Trophoblast cell (in vitro differentiated cells and primary cell): ENCODE measurements around the gene PLA2G3.

Experiments used
- DNase-seq, 2 donors: peaks; one replicate each; pipeline ENCODE4 v3.0.0-alpha.2; 2016
- H2AFZ ChIP-seq: 2 replicates; pipeline ENCODE4 v1.6.1; 2013; ENCODE audit warnings: low read length, moderate library complexity, mild to moderate bottlenecking; ENCODE audit not compliant: insufficient read depth, poor library complexity
- H2AK5ac ChIP-seq: 2 replicates; pipeline ENCODE4 v1.6.1; 2013; ENCODE audit warnings: mild to moderate bottlenecking, low read length
- H2BK120ac ChIP-seq: 2 replicates; pipeline ENCODE4 v1.6.1; 2013; ENCODE audit warnings: low read length, mild to moderate bottlenecking, moderate library complexity; ENCODE audit not compliant: insufficient read depth, poor library complexity
- H2BK12ac ChIP-seq: 2 replicates; pipeline ENCODE4 v1.6.1; 2013; ENCODE audit warnings: mild to moderate bottlenecking, low read length, moderate library complexity
- H2BK5ac ChIP-seq: 2 replicates; pipeline ENCODE4 v1.6.1; 2013; ENCODE audit warnings: low read length, low read depth, moderate library complexity, mild to moderate bottlenecking; ENCODE audit not compliant: poor library complexity
- H3K14ac ChIP-seq: 2 replicates; pipeline ENCODE4 v1.6.1; 2013; ENCODE audit warnings: mild to moderate bottlenecking, low read length
- H3K18ac ChIP-seq: 2 replicates; pipeline ENCODE4 v1.6.1; 2013; ENCODE audit warnings: mild to moderate bottlenecking, low read length
- H3K23ac ChIP-seq: 2 replicates; pipeline ENCODE4 v1.6.1; 2013; ENCODE audit warnings: low read length
- H3K27ac ChIP-seq: 2 replicates; pipeline ENCODE4 v1.5.1; 2013; ENCODE audit warnings: low read depth, mild to moderate bottlenecking, inconsistent platforms, low read length, moderate library complexity
- H3K27me3 ChIP-seq: 2 replicates; pipeline ENCODE4 v1.6.1; 2013; ENCODE audit warnings: inconsistent platforms, mild to moderate bottlenecking, low read length, moderate library complexity; ENCODE audit not compliant: insufficient read depth
- H3K36me3 ChIP-seq, 2 experiments: 1 replicate in 1 of 2; 2 replicates in 1 of 2; pipeline ENCODE4 v1.6.1; 2013; ENCODE audit warnings: low read length in 2 of 2, mild to moderate bottlenecking in 2 of 2, moderate library complexity in 1 of 2; ENCODE audit not compliant: insufficient read depth in 2 of 2, control insufficient read depth in 1 of 2
- H3K4ac ChIP-seq: 2 replicates; pipeline ENCODE4 v1.6.1; 2013; ENCODE audit warnings: low read depth, mild to moderate bottlenecking, low read length, moderate library complexity
- H3K4me1 ChIP-seq, 2 experiments: 1 replicate in 1 of 2; 2 replicates in 1 of 2; pipeline ENCODE4 v1.6.1; 2013; ENCODE audit warnings: low read length in 2 of 2, mild to moderate bottlenecking in 2 of 2, moderate library complexity in 1 of 2; ENCODE audit not compliant: insufficient read depth in 2 of 2, control insufficient read depth in 1 of 2
- H3K4me2 ChIP-seq: 2 replicates; pipeline ENCODE4 v1.6.1; 2013; ENCODE audit warnings: inconsistent platforms, mild to moderate bottlenecking, low read length, moderate library complexity
- H3K4me3 ChIP-seq: 2 replicates; pipeline ENCODE4 v1.5.1; 2013; ENCODE audit warnings: mild to moderate bottlenecking, low read depth, low read length, inconsistent platforms
- H3K79me1 ChIP-seq: one replicate; pipeline ENCODE4 v1.6.1; 2013; ENCODE audit warnings: low read length
- H3K79me2 ChIP-seq: 2 replicates; pipeline ENCODE4 v1.6.1; 2013; ENCODE audit warnings: low read length, mild to moderate bottlenecking; ENCODE audit not compliant: control insufficient read depth, insufficient read depth, poor library complexity
- H3K9ac ChIP-seq: 2 replicates; pipeline ENCODE4 v1.6.1; 2013; ENCODE audit warnings: mild to moderate bottlenecking, low read length
- H3K9me3 ChIP-seq: 2 replicates; pipeline ENCODE4 v1.6.1; 2013; ENCODE audit warnings: low read depth, mild to moderate bottlenecking, control low read depth, inconsistent platforms, low read length; ENCODE audit not compliant: insufficient read depth
- H4K12ac ChIP-seq: 2 replicates; pipeline ENCODE4 v1.6.1; 2013; ENCODE audit warnings: low read depth, mild to moderate bottlenecking, low read length, moderate library complexity
- H4K8ac ChIP-seq: 2 replicates; pipeline ENCODE4 v1.6.1; 2013; ENCODE audit warnings: low read depth, mild to moderate bottlenecking, low read length, moderate library complexity
- H4K91ac ChIP-seq: one replicate; pipeline ENCODE4 v1.6.1; 2013; ENCODE audit warnings: low read depth, mild to moderate bottlenecking, low read length, moderate library complexity
- WGBS: extraction: QIAGEN DNeasy Blood & Tissue Kit; methylation state at CpG from one replicate; pipeline ENCODE4 v1.1.7; 2013; ENCODE audit warnings: missing lambda C conversion rate; ENCODE audit not compliant: insufficient read length, insufficient coverage; ENCODE audit errors: extremely low coverage; 5-methylcytosine and 5-hydroxymethylcytosine counted together

Gene PLA2G3

DNA sequence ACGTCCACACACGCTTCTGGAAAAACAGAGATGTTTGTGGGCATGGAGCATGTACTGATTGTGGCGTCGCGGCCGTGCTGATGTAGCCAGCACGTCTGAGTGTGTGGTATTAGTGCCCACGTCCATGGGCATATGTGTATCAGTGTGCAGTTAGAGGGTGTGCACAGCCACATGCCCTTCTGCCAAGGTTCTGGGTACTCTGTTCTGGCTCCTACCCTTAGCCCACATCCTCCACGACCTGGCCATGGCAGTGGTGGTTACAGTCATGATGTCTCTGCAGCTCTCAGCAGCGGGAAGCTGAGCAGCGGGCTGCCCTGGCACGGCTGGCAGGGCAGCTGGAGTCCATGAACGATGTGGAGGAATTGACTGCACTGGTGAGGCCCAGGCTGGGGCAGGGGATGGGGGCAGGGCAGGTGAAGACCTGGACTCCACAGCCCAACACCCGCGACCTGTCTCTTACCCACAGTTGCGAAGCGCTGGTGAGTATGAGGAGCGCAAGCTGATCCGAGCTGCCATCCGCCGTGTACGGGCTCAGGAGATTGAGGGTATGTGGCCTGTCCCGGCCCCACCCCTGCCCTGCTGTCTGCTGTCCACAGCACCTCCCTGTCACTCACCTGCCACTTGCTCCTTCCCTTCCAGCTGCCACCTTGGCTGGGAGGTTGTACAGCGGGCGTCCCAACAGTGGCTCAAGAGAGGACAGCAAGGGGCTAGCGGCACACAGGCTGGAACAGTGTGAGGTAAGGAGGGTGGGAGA, 51.9 kb downstream of the PLA2G3 start:
- no CpG with 5 or more reads among the region's 26 CpGs for WGBS
- H2AFZ ChIP-seq = no peak overlapping the region
- H3K9me3 ChIP-seq = peaks cover 3% of the 10 kb centered on the region
- no peak overlapping the region for H3K18ac ChIP-seq
- peaks cover 8% of the 10 kb centered on the region for H3K79me2 ChIP-seq
- H4K91ac ChIP-seq = no peak overlapping the region
- peaks cover 68 to 74% of the 10 kb centered on the region in 2 experiments for H3K36me3 ChIP-seq
- H3K4me1 ChIP-seq = peaks cover 8 to 13% of the 10 kb centered on the region in 2 experiments
- no peaks in the 10 kb centered on the region for H3K27me3 ChIP-seq
- H3K4ac ChIP-seq = no peak overlapping the region
- no peak overlapping the region for H3K4me3 ChIP-seq
- no peak overlapping the region for H2BK12ac ChIP-seq
- H3K4me2 ChIP-seq = no peak overlapping the region
- no peak overlapping the region for H2AK5ac ChIP-seq
- no peak for DNase-seq
- H2BK120ac ChIP-seq = no peak overlapping the region
- H3K79me1 ChIP-seq = peaks cover 13% of the 10 kb centered on the region
- no peak overlapping the region for H3K27ac ChIP-seq
- no peak overlapping the region for H4K8ac ChIP-seq
- H3K23ac ChIP-seq = no peak overlapping the region
- no peak overlapping the region for H3K9ac ChIP-seq
- H4K12ac ChIP-seq = no peak overlapping the region
- no peak overlapping the region for H2BK5ac ChIP-seq
- no peak overlapping the region for H3K14ac ChIP-seq

DNA sequence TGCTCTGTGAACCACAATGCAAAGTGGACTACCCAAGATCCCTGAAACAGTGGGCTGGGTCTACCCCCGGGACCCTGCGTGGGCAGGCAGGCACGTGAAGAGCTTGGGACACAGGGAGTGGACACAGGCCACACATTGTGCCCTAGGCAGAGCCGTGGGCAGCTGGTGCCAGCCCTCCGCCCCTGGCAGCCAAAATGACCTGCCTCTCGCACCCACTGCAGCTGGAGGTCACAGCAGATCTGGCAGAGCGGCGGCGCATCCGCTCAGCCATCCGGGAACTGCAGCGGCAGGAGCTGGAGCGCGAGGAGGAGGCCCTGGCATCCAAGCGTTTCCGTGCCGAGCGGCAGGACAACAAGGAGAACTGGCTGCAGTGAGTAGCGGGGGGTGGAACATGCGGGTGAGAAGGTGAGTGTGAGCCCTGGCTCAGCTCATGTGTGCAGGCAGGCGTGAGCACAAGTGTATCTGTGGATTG, 52.5 kb downstream of the PLA2G3 start:
- Histone ChIP-seq H2BK120ac (no peak overlapping the region), H4K91ac (no peak overlapping the region), H3K23ac (no peak overlapping the region), H2BK12ac (no peak overlapping the region), H3K79me2 (peaks cover 8% of the 10 kb centered on the region), H2AK5ac (no peak overlapping the region), H3K27ac (no peak overlapping the region), H3K27me3 (no peaks in the 10 kb centered on the region), H3K79me1 (peaks cover 13% of the 10 kb centered on the region), H3K4me2 (no peak overlapping the region), H3K14ac (no peak overlapping the region), H3K18ac (no peak overlapping the region), H2AFZ (no peak overlapping the region), H3K9me3 (peaks cover 7% of the 10 kb centered on the region), H4K12ac (no peak overlapping the region), H3K36me3 (peaks cover 65 to 72% of the 10 kb centered on the region in 2 experiments), H3K4me3 (no peak overlapping the region), H3K9ac (no peak overlapping the region), H4K8ac (no peak overlapping the region), H3K4ac (no peak overlapping the region), H2BK5ac (no peak overlapping the region), H3K4me1 (peaks cover 13 to 18% of the 10 kb centered on the region in 2 experiments)
- no CpG with 5 or more reads among the region's 21 CpGs for WGBS
- no peak for DNase-seq

DNA sequence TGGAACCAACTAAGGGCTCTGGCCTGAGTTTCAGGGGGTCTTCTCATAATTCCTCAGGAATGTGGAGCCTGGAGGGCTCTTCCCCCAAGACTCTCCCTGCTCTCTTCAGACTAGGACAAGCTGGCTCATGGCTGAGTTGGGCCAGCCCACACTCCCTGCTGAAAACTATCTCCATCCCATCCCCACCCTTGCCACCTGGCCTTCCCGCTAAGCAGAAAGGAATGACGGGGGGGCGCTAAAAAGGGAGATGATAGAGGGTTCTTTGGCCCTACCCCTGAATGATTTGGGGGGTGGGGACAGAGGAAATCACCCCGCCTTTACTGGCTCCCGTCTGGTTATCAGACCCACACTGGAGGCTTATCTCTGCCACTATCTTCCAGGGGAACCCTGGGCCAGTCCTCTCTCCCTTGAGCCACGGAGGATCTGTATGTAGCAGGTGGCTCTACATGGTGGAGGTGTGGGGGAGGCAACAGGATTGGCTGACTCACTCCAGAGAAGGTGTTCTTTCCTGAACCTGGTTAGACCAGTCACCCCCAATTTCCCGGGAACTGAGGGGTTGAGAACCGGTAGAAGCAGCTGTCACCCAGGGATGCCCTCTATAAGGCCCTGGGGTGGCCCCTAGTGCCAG, 53.5 kb downstream of the PLA2G3 start:
- Histone ChIP-seq H2BK12ac (no peak overlapping the region), H3K14ac (no peak overlapping the region), H4K91ac (no peak overlapping the region), H3K27ac (no peak overlapping the region), H3K9me3 (peaks cover 7% of the 10 kb centered on the region), H3K79me2 (peaks cover 13% of the 10 kb centered on the region), H2AFZ (no peak overlapping the region), H3K79me1 (peaks cover 18% of the 10 kb centered on the region), H3K4me3 (no peak overlapping the region), H3K4me1 (peaks cover 22 to 28% of the 10 kb centered on the region in 2 experiments), H3K18ac (no peak overlapping the region), H2BK120ac (no peak overlapping the region), H3K27me3 (no peaks in the 10 kb centered on the region), H3K4me2 (no peak overlapping the region), H2BK5ac (no peak overlapping the region), H4K12ac (no peak overlapping the region), H2AK5ac (no peak overlapping the region), H3K36me3 (peaks cover 55 to 63% of the 10 kb centered on the region in 2 experiments), H4K8ac (no peak overlapping the region), H3K23ac (no peak overlapping the region), H3K9ac (no peak overlapping the region), H3K4ac (no peak overlapping the region)
- no CpG with 5 or more reads among the region's 8 CpGs for WGBS
- DNase-seq = no peak

DNA sequence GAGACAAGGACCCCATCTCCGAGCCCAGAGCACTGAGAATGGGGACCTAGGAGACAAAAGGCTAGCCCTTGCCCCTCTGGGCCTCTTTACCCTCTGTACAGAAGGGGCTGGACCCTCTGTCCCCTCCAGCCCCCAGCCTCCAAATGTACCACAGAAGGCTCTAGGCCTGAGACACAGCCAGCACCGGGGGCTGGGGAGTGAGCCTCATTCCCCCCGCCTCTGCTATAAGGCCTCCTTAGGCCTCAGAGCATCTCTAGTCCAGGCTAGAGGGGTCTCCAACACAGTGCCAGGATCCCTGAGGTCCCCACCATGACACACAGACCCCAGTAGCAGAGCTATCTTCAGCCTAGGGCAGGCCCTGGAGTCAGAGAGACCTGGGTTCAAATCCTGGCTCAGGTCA, 54.4 kb downstream of the PLA2G3 start:
- H3K18ac ChIP-seq = no peak overlapping the region
- H3K27ac ChIP-seq = no peak overlapping the region
- H3K27me3 ChIP-seq = no peaks in the 10 kb centered on the region
- H3K4me2 ChIP-seq = no peak overlapping the region
- H3K79me1 ChIP-seq = peaks cover 24% of the 10 kb centered on the region
- peak overlapping the region; percentile 94 for H4K8ac ChIP-seq
- H3K4ac ChIP-seq = no peak overlapping the region
- H2AK5ac ChIP-seq = peak overlapping the region; percentile 32
- H2AFZ ChIP-seq = no peak overlapping the region
- no peak overlapping the region for H3K9ac ChIP-seq
- no peak overlapping the region for H2BK120ac ChIP-seq
- no CpG with 5 or more reads among the region's 3 CpGs for WGBS
- no peak overlapping the region for H3K14ac ChIP-seq
- H3K4me1 ChIP-seq = peaks cover 25 to 31% of the 10 kb centered on the region in 2 experiments
- peak overlapping the region; percentile 92 for H4K91ac ChIP-seq
- H3K4me3 ChIP-seq = no peak overlapping the region
- peaks cover 46 to 54% of the 10 kb centered on the region in 2 experiments for H3K36me3 ChIP-seq
- peaks cover 20% of the 10 kb centered on the region for H3K79me2 ChIP-seq
- no peak overlapping the region for H3K23ac ChIP-seq
- DNase-seq = no peak
- peaks cover 7% of the 10 kb centered on the region for H3K9me3 ChIP-seq
- H2BK5ac ChIP-seq = no peak overlapping the region
- no peak overlapping the region for H2BK12ac ChIP-seq
- H4K12ac ChIP-seq = no peak overlapping the region
